Mesendoderm (in vitro differentiated cells): ENCODE results near the gene LYRM4.

Experiments
- DNase-seq: peaks from one replicate; pipeline ENCODE4 v3.0.0; 2013
- H2AK5ac ChIP-seq: 2 replicates; pipeline ENCODE4 v1.6.1; 2013; ENCODE audit warnings: low read length, inconsistent platforms
- H2BK120ac ChIP-seq: 2 replicates; pipeline ENCODE4 v1.6.1; 2013; ENCODE audit warnings: low read depth, mild to moderate bottlenecking, low read length, moderate library complexity, mixed read lengths
- H2BK15ac ChIP-seq: replicated peaks from 2 replicates; pipeline ENCODE4 v1.6.1; 2013; ENCODE audit warnings: low read depth, mild to moderate bottlenecking, moderate library complexity
- H2BK5ac ChIP-seq: 2 replicates; pipeline ENCODE4 v1.6.1; 2013; ENCODE audit warnings: low read length, inconsistent platforms
- H3K18ac ChIP-seq: 2 replicates; pipeline ENCODE4 v1.6.1; 2013; ENCODE audit warnings: mild to moderate bottlenecking, low read length, mixed read lengths
- H3K23ac ChIP-seq: one replicate; pipeline ENCODE4 v1.6.1; 2013; ENCODE audit warnings: low read length
- H3K27ac ChIP-seq: 2 replicates; pipeline ENCODE4 v1.5.1; 2013; ENCODE audit warnings: low read depth, mild to moderate bottlenecking, inconsistent platforms, low read length, moderate library complexity
- H3K27me3 ChIP-seq: 2 replicates; pipeline ENCODE4 v1.6.1; 2013; ENCODE audit warnings: low read length, control low read depth, mild to moderate bottlenecking, inconsistent platforms; ENCODE audit not compliant: insufficient read depth, poor library complexity
- H3K36me3 ChIP-seq: 2 replicates; pipeline ENCODE4 v1.6.1; 2013; ENCODE audit warnings: low read length, inconsistent platforms; ENCODE audit not compliant: control insufficient read depth, insufficient read depth
- H3K4ac ChIP-seq: one replicate; pipeline ENCODE4 v1.6.1; 2013; ENCODE audit warnings: low read depth, mild to moderate bottlenecking, low read length, moderate library complexity
- H3K4me1 ChIP-seq: 2 replicates; pipeline ENCODE4 v1.6.1; 2013; ENCODE audit warnings: low read depth, low read length, inconsistent platforms; ENCODE audit not compliant: control insufficient read depth
- H3K4me2 ChIP-seq: 2 replicates; pipeline ENCODE4 v1.6.1; 2013; ENCODE audit warnings: low read length
- H3K4me3 ChIP-seq: 2 replicates; pipeline ENCODE4 v1.5.1; 2013; ENCODE audit warnings: mild to moderate bottlenecking, low read length
- H3K56ac ChIP-seq: one replicate; pipeline ENCODE4 v1.6.1; 2013; ENCODE audit warnings: low read length
- H3K79me1 ChIP-seq: 2 replicates; pipeline ENCODE4 v1.6.1; 2013; ENCODE audit warnings: low read length, inconsistent platforms
- H3K79me2 ChIP-seq: 2 replicates; pipeline ENCODE4 v1.6.1; 2013; ENCODE audit warnings: mild to moderate bottlenecking, low read length; ENCODE audit not compliant: control insufficient read depth, insufficient read depth
- H3K9ac ChIP-seq: 2 replicates; pipeline ENCODE4 v1.6.1; 2013; ENCODE audit warnings: low read length, inconsistent platforms
- H4K5ac ChIP-seq: one replicate; pipeline ENCODE4 v1.6.1; 2013; ENCODE audit warnings: low read length
- H4K8ac ChIP-seq: one replicate; pipeline ENCODE4 v1.6.1; 2013; ENCODE audit warnings: low read depth, mild to moderate bottlenecking, control low read depth, low read length, moderate library complexity
- WGBS: extraction: QIAGEN DNeasy Blood & Tissue Kit; methylation state at CpG from one replicate; pipeline ENCODE4 v1.1.7; 2013; ENCODE audit warnings: low lambda C conversion rate, missing lambda C conversion rate; ENCODE audit not compliant: insufficient coverage; ENCODE audit errors: extremely low coverage; 5-methylcytosine and 5-hydroxymethylcytosine counted together

Gene LYRM4

GRCh38 chr6:5102267-5102970 lies 158.3 kb downstream of the LYRM4 start:
- Histone ChIP-seq H3K9ac (no peak overlapping the region), H4K5ac (no peak overlapping the region), H2AK5ac (no peak overlapping the region), H3K56ac (no peak overlapping the region), H3K4me3 (no peak overlapping the region), H2BK5ac (no peak overlapping the region), H3K27me3 (no peaks in the 10 kb centered on the region), H3K4me2 (no peak overlapping the region), H3K4me1 (no peaks in the 10 kb centered on the region), H3K79me2 (no peaks in the 10 kb centered on the region), H3K27ac (no peak overlapping the region), H4K8ac (no peak overlapping the region), H3K23ac (no peak overlapping the region), H3K4ac (no peak overlapping the region), H3K18ac (no peak overlapping the region), H2BK15ac (no peak overlapping the region), H2BK120ac (no peak overlapping the region), H3K36me3 (no peaks in the 10 kb centered on the region), H3K79me1 (no peaks in the 10 kb centered on the region)
- WGBS = no CpG with 5 or more reads among the region's 8 CpGs
- DNase-seq = no peak

GRCh38 chr6:5100806-5101205 lies 159.9 kb downstream of the LYRM4 start:
- H3K36me3 ChIP-seq = no peaks in the 10 kb centered on the region
- H3K79me2 ChIP-seq = no peaks in the 10 kb centered on the region
- DNase-seq = no peak
- H3K27me3 ChIP-seq = no peaks in the 10 kb centered on the region
- H3K79me1 ChIP-seq = no peaks in the 10 kb centered on the region
- no peak overlapping the region for H3K4me3 ChIP-seq
- H3K27ac ChIP-seq = no peak overlapping the region
- H2BK15ac ChIP-seq = no peak overlapping the region
- H2BK120ac ChIP-seq = no peak overlapping the region
- H4K8ac ChIP-seq = no peak overlapping the region
- H3K4ac ChIP-seq = no peak overlapping the region
- no peak overlapping the region for H4K5ac ChIP-seq
- H3K23ac ChIP-seq = no peak overlapping the region
- H3K4me1 ChIP-seq = no peaks in the 10 kb centered on the region
- H3K4me2 ChIP-seq = no peak overlapping the region
- H3K9ac ChIP-seq = no peak overlapping the region
- H3K18ac ChIP-seq = no peak overlapping the region
- H2BK5ac ChIP-seq = no peak overlapping the region
- no peak overlapping the region for H2AK5ac ChIP-seq
- no peak overlapping the region for H3K56ac ChIP-seq
- no CpG with 5 or more reads among the region's 7 CpGs for WGBS

- no peak overlapping the region for H3K27ac ChIP-seq
- WGBS = no CpG with 5 or more reads among the region's 3 CpGs
- H3K56ac ChIP-seq = no peak overlapping the region
- H2BK5ac ChIP-seq = no peak overlapping the region
- no peak overlapping the region for H2BK15ac ChIP-seq
- H3K79me1 ChIP-seq = no peaks in the 10 kb centered on the region
- H3K4me1 ChIP-seq = no peaks in the 10 kb centered on the region
- H3K18ac ChIP-seq = no peak overlapping the region
- no peak overlapping the region for H3K4me3 ChIP-seq
- H4K8ac ChIP-seq = no peak overlapping the region
- H3K79me2 ChIP-seq = no peaks in the 10 kb centered on the region
- no peaks in the 10 kb centered on the region for H3K27me3 ChIP-seq
- H3K4ac ChIP-seq = no peak overlapping the region
- no peak overlapping the region for H3K9ac ChIP-seq
- no peaks in the 10 kb centered on the region for H3K36me3 ChIP-seq
- H3K23ac ChIP-seq = no peak overlapping the region
- DNase-seq = no peak
- H3K4me2 ChIP-seq = no peak overlapping the region
- no peak overlapping the region for H2BK120ac ChIP-seq
- H4K5ac ChIP-seq = no peak overlapping the region
- no peak overlapping the region for H2AK5ac ChIP-seq
These were observed 161.2 kb downstream of the LYRM4 start for GRCh38 chr6:5099537-5099936.

DNA sequence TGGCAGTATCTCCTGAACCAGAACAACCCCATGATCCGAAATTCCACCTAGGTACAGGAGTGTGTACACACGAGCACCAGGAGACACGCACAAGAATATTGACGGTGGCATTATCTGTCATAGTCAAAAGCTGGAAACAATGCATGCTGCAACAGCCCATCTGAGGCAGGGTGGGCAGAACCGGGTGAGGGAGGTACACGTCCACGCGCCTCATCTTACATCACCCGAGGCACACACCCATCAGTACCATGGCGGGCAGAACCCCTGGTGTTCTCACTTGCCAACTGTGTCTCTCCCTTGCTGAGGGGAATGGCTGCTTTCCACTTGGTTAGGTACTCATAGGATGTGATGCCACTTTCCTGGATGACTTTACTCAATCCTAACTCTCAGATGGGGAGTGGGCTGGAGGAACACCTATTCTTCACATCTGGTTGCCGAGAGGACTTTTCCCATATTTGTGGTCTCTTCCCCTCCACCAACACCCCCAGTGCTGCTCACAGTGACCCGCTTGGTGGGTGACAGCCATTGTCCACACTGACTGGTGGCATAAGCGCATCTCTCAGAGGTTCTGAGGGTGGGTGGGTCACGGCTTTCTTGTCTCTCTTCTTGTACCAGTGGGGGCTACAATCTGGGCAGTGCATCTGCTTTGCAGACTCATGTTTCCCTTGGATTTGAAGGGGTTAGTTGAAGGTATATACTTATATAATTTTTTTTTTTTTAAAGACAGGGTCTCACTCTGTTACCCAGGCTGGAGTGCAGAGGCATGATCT lies 162.1 kb downstream of the LYRM4 start:
- no peaks in the 10 kb centered on the region for H3K79me2 ChIP-seq
- H3K27ac ChIP-seq = no peak overlapping the region
- H4K8ac ChIP-seq = no peak overlapping the region
- H3K18ac ChIP-seq = no peak overlapping the region
- H3K9ac ChIP-seq = no peak overlapping the region
- no peaks in the 10 kb centered on the region for H3K27me3 ChIP-seq
- H3K4me3 ChIP-seq = no peak overlapping the region
- no peaks in the 10 kb centered on the region for H3K36me3 ChIP-seq
- no peak overlapping the region for H2BK120ac ChIP-seq
- H3K23ac ChIP-seq = no peak overlapping the region
- no peak overlapping the region for H3K4ac ChIP-seq
- no peaks in the 10 kb centered on the region for H3K4me1 ChIP-seq
- H2AK5ac ChIP-seq = no peak overlapping the region
- H4K5ac ChIP-seq = no peak overlapping the region
- H2BK15ac ChIP-seq = no peak overlapping the region
- H3K79me1 ChIP-seq = no peaks in the 10 kb centered on the region
- H2BK5ac ChIP-seq = no peak overlapping the region
- no peak overlapping the region for H3K4me2 ChIP-seq
- no CpG with 5 or more reads among the region's 14 CpGs for WGBS
- no peak overlapping the region for H3K56ac ChIP-seq
- DNase-seq = no peak

DNA sequence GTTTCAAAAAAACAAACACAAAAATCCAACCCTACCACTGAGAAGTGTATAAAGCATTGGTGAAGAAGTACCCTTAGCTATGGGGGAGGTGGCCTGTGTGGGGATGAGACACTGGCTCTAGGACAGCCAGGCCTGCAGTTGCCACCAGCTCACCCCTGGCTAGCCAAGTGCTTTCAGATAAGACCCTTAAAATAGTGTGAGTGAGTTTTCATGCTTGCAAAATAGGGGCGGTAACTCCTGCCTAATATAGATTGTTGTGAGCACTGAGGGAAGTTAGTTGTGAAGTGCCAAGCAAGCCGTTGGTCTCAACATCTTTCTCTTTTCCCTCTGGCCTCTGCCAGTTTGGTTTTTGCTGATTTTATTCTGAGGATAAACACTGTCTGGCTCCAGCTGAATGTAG lies 164.3 kb downstream of the LYRM4 start:
- H2AK5ac ChIP-seq = no peak overlapping the region
- no peaks in the 10 kb centered on the region for H3K79me2 ChIP-seq
- H3K79me1 ChIP-seq = no peaks in the 10 kb centered on the region
- H3K4me2 ChIP-seq = no peak overlapping the region
- H2BK15ac ChIP-seq = no peak overlapping the region
- H3K18ac ChIP-seq = no peak overlapping the region
- H3K4me1 ChIP-seq = no peaks in the 10 kb centered on the region
- H3K9ac ChIP-seq = no peak overlapping the region
- no peak overlapping the region for H4K8ac ChIP-seq
- no peaks in the 10 kb centered on the region for H3K36me3 ChIP-seq
- no peak overlapping the region for H3K56ac ChIP-seq
- no peak overlapping the region for H4K5ac ChIP-seq
- H2BK5ac ChIP-seq = no peak overlapping the region
- no CpG with 5 or more reads among the region's 2 CpGs for WGBS
- H3K27ac ChIP-seq = no peak overlapping the region
- no peak overlapping the region for H3K4me3 ChIP-seq
- no peak overlapping the region for H3K23ac ChIP-seq
- H3K27me3 ChIP-seq = no peaks in the 10 kb centered on the region
- H2BK120ac ChIP-seq = no peak overlapping the region
- H3K4ac ChIP-seq = no peak overlapping the region
- DNase-seq = no peak
